SU-DHL-6 (cell line): ENCODE data around the gene KNCN.

ENCODE experiments used
- EZH2phosphoT487 ChIP-seq: fragments of 200-600 bp; sonication (generic), shearing (Covaris generic); conservative IDR thresholded peaks from 2 replicates; pipeline ENCODE4 v1.6.1; 2018; ENCODE audit warnings: mild to moderate bottlenecking, antibody characterized with exemption, low read length, moderate library complexity, mixed read lengths
- TF ChIP-seq, protein P1 (sequence below): fragments of 200-600 bp; sonication (generic); IDR thresholded peaks from one replicate; pipeline ENCODE4 v1.5.1; 2017; ENCODE audit warnings: antibody characterized with exemption, mild to moderate bottlenecking, low read length, moderate library complexity; ENCODE audit not compliant: insufficient read depth, poor library complexity, severe bottlenecking

DNA sequence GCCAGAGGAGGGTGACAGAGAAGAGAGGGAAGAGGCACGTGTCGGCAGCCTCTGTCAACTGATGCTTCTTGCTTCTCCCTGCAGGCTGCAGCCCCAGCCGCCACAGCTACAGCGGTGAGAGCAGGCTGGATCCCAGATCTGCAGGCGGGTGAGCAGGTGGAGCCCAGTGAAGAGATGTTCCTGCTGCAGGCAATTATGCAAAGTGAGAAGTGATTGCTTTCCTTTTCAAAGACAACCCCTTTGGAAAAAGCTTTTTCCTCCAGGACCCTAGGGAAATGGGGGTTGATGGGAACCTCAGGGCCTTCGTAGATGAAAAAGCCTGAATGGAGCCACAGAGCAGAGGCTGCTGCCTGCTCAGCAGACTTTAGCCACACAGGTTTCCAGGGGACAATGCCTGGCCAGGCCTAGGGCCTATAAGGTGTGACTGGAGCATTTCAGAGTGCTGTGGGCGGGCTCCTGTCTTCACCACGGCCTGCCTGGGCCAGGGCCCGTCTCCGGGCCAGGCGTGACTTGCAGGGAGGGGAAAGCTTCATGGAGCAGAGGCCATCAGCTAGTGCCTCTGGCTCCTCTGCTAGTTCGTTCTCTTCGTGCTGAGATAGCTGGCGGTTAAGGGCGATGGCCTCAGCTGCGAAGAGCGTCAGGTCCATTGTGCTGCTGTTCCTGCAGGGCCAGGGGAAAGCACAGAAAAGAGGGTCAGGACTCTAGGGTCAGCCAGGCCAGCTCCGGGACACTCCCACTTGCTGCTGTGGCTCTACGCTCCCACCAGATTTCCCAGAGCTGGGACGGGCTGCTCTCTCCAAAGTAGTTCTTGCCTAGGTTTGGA, 6.9 kb upstream of the KNCN start:
- TF ChIP-seq, protein P1, sequence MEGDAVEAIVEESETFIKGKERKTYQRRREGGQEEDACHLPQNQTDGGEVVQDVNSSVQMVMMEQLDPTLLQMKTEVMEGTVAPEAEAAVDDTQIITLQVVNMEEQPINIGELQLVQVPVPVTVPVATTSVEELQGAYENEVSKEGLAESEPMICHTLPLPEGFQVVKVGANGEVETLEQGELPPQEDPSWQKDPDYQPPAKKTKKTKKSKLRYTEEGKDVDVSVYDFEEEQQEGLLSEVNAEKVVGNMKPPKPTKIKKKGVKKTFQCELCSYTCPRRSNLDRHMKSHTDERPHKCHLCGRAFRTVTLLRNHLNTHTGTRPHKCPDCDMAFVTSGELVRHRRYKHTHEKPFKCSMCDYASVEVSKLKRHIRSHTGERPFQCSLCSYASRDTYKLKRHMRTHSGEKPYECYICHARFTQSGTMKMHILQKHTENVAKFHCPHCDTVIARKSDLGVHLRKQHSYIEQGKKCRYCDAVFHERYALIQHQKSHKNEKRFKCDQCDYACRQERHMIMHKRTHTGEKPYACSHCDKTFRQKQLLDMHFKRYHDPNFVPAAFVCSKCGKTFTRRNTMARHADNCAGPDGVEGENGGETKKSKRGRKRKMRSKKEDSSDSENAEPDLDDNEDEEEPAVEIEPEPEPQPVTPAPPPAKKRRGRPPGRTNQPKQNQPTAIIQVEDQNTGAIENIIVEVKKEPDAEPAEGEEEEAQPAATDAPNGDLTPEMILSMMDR: no peak
- TF ChIP-seq EZH2phosphoT487: no peak
